GM19238 (cell line): ENCODE data around the gene IP6K3.

Experiments used
- DNase-seq: peaks from one replicate; pipeline ENCODE4 v3.0.0; 2011; ENCODE audit warnings: low spot score; ENCODE audit not compliant: insufficient read length

Gene IP6K3

GRCh38 chr6:33777398-33778388 lies 31.0 kb upstream of the IP6K3 start:
- no peak for DNase-seq

- no peak for DNase-seq
Measured at GRCh38 chr6:33776764-33777163, 30.1 kb upstream of the IP6K3 start.

GRCh38 chr6:33776186-33776585 lies 29.5 kb upstream of the IP6K3 start:
- no peak for DNase-seq

GRCh38 chr6:33774774-33775173 lies 28.1 kb upstream of the IP6K3 start:
- DNase-seq = no peak

GRCh38 chr6:33772902-33773472 lies 26.3 kb upstream of the IP6K3 start:
- no peak for DNase-seq

- no peak for DNase-seq
Measured at GRCh38 chr6:33772082-33772830, 25.6 kb upstream of the IP6K3 start.

- peak; percentile 78 for DNase-seq
Measured at GRCh38 chr6:33771146-33772081, 24.7 kb upstream of the IP6K3 start.

- DNase-seq = no peak
Measured at GRCh38 chr6:33770833-33771145, 24.1 kb upstream of the IP6K3 start.

GRCh38 chr6:33770124-33770832 lies 23.6 kb upstream of the IP6K3 start:
- DNase-seq = no peak

GRCh38 chr6:33769248-33769821 lies 22.6 kb upstream of the IP6K3 start:
- no peak for DNase-seq

- DNase-seq = peak; percentile 57
Measured at GRCh38 chr6:33768644-33769120, 22.0 kb upstream of the IP6K3 start.

- DNase-seq = no peak
Measured at GRCh38 chr6:33766921-33767907, 20.5 kb upstream of the IP6K3 start.

GRCh38 chr6:33765368-33765767 lies 18.7 kb upstream of the IP6K3 start:
- no peak for DNase-seq

- no peak for DNase-seq
Measured at GRCh38 chr6:33764036-33764435, 17.3 kb upstream of the IP6K3 start.

GRCh38 chr6:33763483-33763882 lies 16.8 kb upstream of the IP6K3 start:
- no peak for DNase-seq

- DNase-seq = no peak
Measured at GRCh38 chr6:33762713-33763112, 16.0 kb upstream of the IP6K3 start.

GRCh38 chr6:33761922-33762629 lies 15.4 kb upstream of the IP6K3 start:
- peak; percentile 43 for DNase-seq

GRCh38 chr6:33761581-33761921 lies 14.8 kb upstream of the IP6K3 start:
- DNase-seq = no peak
